ENCODE data around the gene ST6GALNAC3.

The ST6GALNAC3 gene

DNA sequence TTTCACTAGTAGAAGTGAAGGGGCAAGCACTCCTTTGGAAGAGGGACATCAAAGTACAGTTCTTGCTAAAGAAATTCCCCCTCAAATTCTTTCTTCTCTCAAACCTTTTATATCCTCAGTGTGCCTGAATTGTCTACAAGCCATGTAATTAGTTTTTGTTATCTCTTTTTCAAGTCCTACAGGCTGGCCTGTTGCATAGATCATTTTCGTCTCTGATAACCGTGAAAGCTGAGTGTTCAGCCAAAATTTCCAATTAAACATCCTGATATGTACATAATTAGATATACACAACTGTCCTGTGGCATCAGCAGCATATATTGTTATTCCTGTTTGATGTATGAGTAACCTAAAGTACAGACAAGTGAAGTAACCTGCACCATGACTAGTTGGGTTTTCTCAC lies 417.2 kb downstream of the ST6GALNAC3 start:
- in situ Hi-C loops (cut with HindIII; ENCODE audit: low sequenced_read_pairs) = no loop called here

DNA sequence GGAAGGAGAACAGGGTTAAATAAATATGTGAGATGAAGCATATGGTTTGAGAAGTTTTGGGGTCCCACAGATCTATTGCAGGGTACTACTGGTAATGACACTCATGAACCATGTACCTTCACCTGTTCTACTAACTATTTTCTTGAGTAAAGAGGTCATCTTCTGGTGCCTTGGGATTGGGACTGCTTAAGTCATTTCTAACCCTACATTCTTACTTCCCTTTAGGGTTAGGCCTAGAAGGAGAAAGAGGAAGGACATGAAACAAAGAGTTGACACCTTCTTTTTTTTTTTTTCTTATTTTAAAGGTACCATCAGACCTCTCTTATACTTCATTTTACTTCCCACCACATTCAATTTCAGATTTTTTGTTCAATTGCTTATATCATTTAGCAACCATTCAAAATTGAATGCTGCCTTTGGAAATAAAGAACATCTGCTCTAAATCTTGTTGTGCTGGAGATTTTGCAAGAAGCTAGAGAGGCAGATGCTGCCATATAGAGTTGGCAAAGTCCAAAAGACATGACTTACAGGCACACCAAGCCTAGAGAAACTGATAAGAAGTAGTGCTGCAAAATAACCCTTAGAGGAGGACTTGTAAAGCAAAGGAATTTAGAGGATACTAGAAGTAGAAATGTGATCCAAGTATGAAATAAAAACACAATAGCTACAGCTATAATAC lies 418.3 kb downstream of the ST6GALNAC3 start:
- in situ Hi-C loops (cut with HindIII; ENCODE audit: low sequenced_read_pairs) = no loop called here

DNA sequence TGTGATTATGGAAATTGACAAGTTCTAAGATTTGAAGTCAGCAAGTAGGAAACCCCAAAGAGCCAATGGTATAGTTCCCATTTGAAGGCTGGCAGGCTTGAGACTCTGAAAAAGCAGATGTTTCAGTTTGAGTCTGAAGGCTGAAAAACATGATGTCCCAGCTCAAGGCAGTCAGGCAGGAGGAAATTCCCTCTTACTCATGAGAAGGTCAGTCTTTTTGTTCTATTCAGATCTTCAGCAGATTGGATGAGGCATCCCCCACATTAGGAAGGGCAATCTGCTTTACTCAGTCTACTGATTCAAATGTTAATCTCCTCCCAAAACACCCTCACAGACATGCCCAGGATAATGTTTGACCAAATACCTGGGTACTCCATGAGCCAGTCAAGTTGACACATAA lies 420.3 kb downstream of the ST6GALNAC3 start:
- in situ Hi-C loops (cut with HindIII; ENCODE audit: low sequenced_read_pairs) = no loop called here

DNA sequence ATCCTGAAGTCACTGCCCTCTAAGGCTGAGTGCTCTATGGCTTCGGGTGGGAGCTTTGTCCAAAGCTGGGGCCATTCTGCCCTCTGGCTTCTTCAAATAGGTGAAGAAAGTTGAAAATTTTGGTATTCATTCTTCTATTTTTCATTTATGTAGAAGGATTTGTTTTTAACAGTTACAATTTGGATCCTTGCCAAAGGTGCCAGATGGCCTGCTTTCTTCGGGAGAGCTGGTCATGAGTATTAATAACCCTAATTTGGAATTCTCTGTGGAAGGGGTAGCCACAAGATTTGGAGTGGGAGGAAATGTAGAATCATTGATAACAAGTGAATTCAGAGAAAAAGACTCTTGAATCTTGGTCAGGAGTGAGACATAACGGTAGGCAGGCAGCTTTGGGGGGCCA lies 422.3 kb downstream of the ST6GALNAC3 start:
- in situ Hi-C loops (cut with HindIII; ENCODE audit: low sequenced_read_pairs) = no loop called here

DNA sequence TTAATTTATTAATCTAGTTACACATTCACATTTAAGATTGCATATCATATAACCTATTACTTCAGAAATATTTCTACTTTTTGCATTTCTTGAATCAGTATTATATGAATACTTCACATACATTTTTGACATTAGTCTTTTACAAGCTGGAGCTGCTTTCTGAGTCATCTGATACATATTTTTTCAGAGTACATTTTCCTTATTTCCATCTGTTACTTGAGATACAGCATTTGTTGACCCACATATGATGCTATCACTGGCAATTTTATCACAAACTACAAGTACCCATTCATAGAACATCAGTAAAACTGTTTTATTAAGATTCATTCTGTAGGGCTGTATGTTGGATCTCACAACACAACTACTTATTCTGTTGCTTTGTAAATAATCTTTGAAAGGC lies 425.6 kb downstream of the ST6GALNAC3 start:
- in situ Hi-C loops (cut with HindIII; ENCODE audit: low sequenced_read_pairs) = no loop called here

DNA sequence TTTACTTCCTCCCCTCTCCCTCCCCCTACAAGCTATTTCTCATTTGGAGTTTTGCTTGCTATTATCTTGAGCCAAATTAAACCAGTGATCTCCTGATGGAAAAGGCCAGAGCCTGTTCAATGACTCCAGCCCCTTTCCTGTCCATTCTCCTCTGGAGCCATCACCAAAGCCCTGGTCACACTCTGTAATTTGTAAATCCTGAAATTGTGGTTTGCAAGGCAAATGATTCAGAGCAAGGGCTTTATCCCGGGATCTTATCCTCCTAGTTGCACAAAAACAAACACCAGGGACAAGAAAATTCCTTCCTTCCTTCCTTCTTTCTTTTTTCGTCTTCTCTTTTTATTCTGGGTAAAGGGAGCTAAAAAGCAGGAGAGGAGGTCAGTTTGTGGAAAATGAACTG lies 426.6 kb downstream of the ST6GALNAC3 start:
- in situ Hi-C loops (cut with HindIII; ENCODE audit: low sequenced_read_pairs) = no loop called here

DNA sequence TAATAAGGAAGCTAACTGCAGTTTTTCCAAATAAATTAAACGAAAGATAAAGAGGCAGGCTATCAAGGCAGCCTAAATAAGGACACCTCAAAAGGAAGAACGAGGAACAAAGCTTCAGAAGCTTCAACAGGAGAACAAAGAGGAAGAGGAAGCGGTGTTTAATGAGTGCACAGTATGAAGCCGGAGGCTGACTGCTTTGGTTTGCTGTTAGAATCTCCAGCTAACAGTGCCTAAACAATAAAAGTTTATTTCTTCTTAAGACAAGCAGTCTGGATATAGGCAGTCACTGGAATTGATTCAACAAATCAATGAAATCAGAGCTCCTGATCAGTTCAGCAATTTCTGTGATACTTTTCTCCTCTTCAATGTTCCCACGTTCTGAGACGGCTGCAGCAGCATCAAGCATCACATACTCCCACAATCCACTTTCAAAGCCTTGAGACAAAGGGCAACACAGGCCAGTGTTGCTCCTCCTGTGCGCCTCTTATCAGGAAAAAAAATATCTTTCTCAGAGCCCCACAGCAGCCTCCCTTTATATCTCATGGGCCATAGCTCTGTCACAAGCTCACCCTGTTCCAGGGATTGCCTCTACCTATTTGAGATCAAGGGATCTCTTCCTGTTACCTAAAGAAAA lies 427.2 kb downstream of the ST6GALNAC3 start:
- in situ Hi-C loops (cut with HindIII; ENCODE audit: low sequenced_read_pairs) = no loop called here

DNA sequence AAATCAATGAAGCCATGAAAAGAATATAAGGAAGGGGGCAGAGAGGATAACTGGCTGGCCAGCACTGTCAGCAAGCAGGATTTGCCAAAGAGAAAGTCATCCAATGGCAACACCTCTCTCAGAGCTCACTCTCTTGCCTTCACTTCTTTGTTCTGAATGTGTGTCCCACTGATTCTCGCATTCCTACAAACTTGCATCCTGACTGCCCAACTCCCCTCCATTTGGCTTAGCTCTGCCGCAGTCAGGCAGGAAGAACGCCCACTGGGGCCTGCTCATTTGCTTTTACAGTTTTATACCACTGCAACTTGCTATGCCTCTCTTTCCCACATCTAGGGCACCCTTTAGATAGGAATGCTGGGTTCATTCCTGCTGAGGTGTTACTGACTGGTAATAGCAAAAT lies 428.6 kb downstream of the ST6GALNAC3 start:
- in situ Hi-C loops (cut with HindIII; ENCODE audit: low sequenced_read_pairs) = no loop called here

DNA sequence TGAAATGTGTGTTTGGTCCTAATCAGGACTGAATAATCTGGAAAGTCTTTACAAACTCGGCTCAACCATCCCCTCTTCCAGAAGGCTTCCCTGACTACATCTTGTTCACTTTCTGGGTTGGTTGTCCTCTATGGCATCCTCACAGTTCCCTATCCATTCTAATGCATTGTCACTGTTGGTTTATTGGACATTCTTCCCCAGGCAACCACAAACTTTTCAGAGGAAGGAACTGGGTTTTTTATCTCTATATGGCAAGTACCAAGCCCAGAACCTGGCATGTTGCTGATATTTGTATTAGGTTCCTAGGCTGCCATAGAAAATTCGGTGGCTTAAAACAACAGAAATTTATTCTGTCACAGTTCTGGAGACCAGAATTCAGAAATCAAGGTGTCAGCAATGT lies 429.2 kb downstream of the ST6GALNAC3 start:
- in situ Hi-C loops (cut with HindIII; ENCODE audit: low sequenced_read_pairs) = no loop called here

DNA sequence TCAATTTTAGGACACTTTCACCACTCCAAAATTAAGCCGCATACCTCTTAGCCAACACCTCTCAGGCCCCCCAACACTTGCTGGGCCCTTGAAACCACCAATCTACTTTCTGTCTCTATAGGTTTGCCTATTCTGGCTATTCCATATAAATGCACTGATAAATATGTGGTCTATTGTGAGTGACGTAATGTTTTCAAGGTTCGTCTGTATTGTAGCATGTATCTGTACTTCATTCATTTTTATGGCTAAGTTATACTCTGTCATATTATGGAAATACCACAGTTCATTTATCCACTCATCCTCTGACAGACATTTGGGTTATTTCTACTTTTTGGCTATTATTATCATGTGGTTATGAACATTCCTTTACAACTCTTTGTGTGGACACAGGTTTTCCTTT lies 432.8 kb downstream of the ST6GALNAC3 start:
- in situ Hi-C loops (cut with HindIII; ENCODE audit: low sequenced_read_pairs) = no loop called here

DNA sequence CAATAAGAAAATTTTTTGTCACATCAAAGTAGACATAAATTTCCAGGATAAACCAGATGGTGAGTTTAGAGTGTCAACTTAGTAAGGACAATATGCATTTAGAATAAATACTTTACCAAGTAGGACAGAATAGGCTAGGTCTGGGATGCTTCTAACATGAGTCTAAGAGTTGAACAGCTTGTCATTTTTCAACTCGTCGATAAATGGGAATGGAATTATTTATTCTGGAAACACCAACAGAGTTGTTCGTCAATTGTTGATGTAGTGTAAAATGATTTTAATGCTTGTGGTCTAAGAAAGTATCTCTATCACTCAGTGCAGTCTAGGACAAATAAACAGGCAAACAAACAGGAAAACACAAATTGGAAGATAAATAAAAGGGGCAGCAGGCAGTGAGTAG lies 434.3 kb downstream of the ST6GALNAC3 start:
- in situ Hi-C loops (cut with HindIII; ENCODE audit: low sequenced_read_pairs) = no loop called here

DNA sequence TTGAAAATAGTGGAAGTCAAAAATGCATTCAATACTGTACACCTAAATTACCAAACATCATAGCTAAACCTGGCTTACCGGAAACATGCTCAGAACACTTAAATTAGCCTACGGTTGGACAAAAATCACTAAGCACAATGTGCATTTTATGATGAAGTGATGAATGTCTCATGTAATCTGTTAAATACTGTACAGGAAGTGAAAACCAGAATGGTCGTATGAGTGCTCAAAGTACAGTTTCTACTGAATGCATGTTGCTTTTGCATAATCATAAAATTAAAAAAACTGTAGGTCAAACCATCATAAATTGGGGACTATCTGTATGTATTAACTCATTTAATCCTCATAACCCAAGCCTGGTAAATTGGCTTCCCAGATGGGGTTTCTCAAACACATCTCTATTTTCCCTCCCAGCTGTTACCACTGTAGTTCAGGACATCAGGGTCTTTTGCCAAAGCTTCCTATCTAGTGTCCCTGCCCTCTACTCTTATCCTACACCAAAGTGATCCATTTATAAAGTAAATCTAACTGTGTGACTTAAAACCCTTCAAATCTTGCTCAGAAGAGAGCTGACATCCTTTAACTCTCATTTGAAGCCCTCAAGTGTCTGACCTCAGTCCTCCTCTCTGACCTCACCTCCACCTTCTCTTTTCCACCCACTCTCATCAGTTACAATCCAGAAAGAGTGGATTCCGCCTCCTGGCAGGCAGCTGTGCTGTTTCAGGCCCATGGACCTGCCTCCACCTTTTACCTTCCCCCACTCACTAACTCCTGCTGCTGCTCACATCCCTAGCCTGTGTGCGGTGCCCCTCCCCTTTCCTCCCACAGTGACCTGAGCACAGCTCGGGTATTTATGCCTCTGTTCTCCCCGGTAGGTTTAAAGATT lies 436.4 kb downstream of the ST6GALNAC3 start:
- in situ Hi-C loops (cut with HindIII; ENCODE audit: low sequenced_read_pairs) = loop anchor here (5.0 kb wide), 1 partner anchor 36 kb away; no protein-coding TSS in a partner anchor

DNA sequence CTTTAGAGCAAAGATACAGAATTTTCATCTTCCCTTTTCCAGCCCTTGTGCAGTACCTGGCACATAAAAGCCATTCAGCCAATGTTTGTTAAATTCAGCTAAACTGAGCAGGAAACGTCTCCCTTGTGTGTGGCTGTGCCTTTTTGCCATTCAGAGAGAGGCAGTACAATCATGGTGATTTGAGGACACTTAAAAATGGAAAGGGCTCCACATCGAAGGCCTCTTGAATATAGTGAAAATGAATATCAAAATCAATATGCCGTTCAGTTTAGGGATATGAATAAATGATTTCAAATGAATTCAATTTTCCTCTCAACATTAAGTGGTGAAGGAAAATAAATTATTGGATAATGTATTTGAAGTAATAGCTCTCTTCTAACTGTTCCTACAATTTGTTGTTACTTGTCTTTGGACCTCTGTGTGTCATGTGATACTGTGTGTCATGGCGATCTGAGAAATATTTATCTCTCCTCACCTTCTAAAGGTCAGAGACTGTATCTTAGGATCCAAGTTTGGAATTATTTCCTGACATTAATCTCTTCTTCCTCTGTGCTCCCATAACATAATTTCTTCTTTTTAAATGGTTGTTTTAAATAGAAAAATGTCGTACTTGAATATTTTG lies 437.1 kb downstream of the ST6GALNAC3 start:
- in situ Hi-C loops (cut with HindIII; ENCODE audit: low sequenced_read_pairs) = loop anchor here (5.0 kb wide), 1 partner anchor 36 kb away; no protein-coding TSS in a partner anchor

DNA sequence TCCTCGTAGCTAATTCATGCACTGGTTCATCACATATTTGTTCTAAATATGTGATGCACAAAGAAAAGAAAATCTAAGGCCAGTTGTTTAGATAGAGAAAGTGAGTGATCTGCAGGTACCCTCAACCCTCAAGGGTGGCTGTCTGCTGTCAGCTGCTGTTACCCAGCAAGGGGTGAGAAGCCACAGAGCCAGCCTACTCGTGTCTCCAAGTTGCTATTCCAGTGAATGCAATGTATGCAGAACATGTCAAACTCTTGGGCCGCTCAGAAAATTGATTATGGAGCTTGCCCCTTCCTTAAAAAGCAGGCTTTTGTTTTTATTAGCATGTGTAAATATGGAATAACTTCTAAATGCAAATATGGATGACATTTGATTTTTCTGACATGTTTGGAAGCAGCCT lies 456.4 kb downstream of the ST6GALNAC3 start:
- in situ Hi-C loops (cut with HindIII; ENCODE audit: low sequenced_read_pairs) = no loop called here

DNA sequence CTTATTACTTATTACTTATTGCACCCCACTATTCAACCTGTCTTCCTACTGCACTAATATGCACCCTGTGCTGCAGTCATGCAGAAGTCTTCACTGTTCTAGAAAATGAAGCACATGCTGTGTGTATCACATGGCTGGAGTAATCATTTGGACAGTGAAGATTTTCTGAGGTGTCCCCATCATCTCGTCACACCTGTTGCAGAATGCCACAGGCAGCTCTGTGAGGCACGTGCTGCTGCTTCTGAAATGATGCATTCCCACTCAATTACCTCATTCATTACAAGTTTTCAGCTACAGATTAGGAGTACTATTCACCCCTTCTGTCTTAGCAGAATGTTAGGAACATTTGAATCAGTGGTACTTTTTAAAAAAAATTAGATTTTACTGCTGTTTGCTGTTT lies 467.1 kb downstream of the ST6GALNAC3 start:
- in situ Hi-C loops (cut with HindIII; ENCODE audit: low sequenced_read_pairs) = no loop called here

DNA sequence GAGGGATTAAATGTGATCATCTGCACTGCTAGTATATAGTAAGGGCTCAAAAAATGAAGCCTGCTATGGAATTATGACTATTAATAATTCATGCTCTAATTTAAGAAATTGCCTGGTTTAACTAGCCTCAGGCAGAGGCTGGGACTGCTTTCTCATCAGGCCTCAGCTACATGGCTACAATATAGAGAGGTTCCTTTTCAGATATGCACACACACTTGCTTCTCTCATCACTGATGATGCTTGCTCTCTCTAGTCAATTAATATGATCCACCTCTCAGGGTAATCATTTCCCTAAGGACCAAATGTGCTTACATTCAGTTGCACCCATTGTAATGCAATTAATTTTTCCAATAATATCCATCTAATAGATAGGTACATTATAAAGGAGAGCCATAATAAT lies 467.8 kb downstream of the ST6GALNAC3 start:
- in situ Hi-C loops (cut with HindIII; ENCODE audit: low sequenced_read_pairs) = no loop called here

DNA sequence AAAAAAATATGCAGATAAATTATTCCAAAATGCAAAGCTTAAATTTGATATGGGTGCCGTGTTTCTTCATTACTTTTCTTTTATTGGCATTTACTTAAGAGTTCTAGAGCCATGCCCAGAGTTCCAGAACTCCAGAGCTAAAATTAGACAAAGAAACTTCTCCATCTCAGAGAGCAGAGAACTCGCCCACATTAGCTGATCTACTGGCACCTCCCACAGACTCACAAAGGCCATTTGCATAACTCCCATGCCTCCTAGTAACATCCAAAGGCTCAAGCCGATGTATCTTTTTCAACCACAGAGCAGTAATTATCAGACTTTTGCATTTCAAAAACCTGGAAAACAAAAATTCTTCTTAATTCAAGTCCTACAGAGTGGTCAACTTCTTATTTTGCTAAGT lies 468.9 kb downstream of the ST6GALNAC3 start:
- in situ Hi-C loops (cut with HindIII; ENCODE audit: low sequenced_read_pairs) = no loop called here

DNA sequence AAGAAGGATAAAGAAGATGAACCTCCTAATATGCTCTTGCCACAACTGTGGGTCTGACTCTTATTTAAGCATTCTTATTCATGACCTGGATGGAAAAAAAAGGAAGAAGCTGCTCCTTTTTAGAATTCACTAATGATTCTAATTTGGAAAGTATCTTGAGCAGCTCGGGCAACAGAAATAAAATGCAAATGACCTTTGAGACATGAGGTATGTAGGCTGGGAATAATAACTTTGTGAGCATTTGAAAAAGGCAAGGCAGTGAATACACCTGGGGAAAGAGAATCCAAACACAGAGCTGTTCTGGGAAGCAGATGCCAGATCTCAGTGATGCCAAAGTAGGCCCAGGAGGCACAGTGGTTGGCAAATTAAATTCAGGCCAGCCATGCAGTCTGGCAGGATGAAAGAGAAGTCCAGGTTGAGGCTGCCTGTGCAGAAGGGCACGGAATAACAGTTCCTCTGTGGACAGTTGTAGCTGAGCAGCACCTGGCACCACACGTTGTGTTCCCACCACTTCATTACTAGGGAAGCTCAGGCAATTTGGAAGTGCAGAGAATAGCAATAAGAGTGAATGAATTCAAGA lies 471.9 kb downstream of the ST6GALNAC3 start:
- in situ Hi-C loops (cut with HindIII; ENCODE audit: low sequenced_read_pairs) = loop anchor here (5.0 kb wide), 1 partner anchor 34 kb away; no protein-coding TSS in a partner anchor

DNA sequence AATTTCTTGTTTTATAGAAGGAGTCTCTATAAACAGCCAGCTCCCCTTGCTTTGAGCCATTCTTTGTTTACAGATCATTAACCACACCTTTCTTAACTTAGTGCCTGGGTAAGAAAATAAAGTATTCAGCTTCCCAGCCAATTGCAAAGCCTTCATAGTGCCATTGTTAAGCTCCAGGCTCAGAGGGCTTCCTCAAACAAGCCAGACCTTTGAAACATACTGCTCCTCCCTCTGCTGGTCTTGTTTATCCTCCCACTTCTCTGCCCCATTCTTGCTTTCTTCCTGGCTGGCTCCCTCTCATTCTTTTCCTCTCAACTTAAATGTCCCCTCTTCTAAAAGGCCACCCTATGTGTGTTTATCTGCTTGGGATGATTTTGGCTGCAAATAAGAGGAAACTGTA lies 473.4 kb downstream of the ST6GALNAC3 start:
- in situ Hi-C loops (cut with HindIII; ENCODE audit: low sequenced_read_pairs) = loop anchor here (5.0 kb wide), 1 partner anchor 36 kb away; no protein-coding TSS in a partner anchor

DNA sequence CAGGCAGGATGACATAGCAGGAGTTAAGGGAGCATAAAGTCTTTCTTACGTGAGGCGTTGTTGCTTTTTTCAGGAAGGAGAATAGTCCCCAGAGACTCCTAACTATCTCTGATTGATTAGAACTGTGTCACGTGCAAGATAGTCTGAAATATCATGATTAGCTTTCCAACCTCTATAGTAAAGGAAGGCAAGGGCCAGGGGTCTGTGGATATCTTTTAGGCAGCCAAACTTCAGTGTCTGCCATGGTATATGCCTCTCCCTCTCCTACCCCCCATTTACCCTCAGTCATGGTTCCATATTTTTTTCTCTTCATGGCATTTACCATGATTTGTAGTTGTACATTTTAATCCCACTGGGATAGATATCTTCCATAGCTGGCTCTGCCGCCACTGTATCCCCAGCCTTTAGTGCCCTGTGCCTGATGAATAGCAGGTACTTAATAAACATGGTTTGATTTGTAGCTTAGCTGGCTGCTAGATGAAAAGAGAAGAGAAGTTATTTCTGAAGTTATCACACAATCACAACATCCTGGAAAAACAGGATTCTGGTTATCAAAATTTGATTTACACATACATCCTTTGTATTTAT lies 474.1 kb downstream of the ST6GALNAC3 start:
- in situ Hi-C loops (cut with HindIII; ENCODE audit: low sequenced_read_pairs) = loop anchor here (5.0 kb wide), 1 partner anchor 36 kb away; no protein-coding TSS in a partner anchor

Data from endothelial cell of hepatic sinusoid (primary cell).